HL-60 (cell line): ENCODE data around the gene MPEG1.

Experiments
- CTCF ChIP-seq: IDR thresholded peaks from one replicate; pipeline ENCODE4 v1.5.1; 2011; ENCODE audit warnings: low read length, control low read depth, inconsistent platforms; ENCODE audit not compliant: insufficient read depth
- REST ChIP-seq: IDR thresholded peaks from 2 replicates; pipeline ENCODE4 v1.6.1; 2012; ENCODE audit warnings: low read depth; ENCODE audit not compliant: insufficient replicate concordance

GRCh38 chr11:59204746-59205145 lies 8.0 kb downstream of the MPEG1 start:
- no peak for TF ChIP-seq CTCF
- TF ChIP-seq REST, result no peak
